ENCODE measurements around the gene SPAG9.

DNA sequence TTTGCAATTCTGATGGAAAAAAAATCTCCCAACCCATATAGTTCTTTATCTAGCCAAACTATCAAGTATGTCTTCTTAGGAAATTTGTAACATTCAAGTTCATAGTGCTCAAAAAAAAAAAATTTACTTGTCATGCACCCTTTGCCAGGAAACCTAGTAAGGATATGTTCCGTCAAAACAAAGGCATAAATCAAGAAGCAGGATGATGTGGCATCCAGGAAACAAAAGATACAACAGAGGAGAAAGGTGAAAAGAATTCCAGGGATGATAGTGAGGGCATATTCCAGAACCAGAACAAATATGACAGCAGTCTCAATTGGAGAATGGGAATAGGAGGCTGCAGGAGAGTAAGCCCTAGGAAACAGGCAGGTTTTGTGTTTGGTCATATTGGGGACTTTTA, 104.6 kb downstream of the SPAG9 start:
- TF ChIP-seq, protein P1, sequence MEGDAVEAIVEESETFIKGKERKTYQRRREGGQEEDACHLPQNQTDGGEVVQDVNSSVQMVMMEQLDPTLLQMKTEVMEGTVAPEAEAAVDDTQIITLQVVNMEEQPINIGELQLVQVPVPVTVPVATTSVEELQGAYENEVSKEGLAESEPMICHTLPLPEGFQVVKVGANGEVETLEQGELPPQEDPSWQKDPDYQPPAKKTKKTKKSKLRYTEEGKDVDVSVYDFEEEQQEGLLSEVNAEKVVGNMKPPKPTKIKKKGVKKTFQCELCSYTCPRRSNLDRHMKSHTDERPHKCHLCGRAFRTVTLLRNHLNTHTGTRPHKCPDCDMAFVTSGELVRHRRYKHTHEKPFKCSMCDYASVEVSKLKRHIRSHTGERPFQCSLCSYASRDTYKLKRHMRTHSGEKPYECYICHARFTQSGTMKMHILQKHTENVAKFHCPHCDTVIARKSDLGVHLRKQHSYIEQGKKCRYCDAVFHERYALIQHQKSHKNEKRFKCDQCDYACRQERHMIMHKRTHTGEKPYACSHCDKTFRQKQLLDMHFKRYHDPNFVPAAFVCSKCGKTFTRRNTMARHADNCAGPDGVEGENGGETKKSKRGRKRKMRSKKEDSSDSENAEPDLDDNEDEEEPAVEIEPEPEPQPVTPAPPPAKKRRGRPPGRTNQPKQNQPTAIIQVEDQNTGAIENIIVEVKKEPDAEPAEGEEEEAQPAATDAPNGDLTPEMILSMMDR (IDR thresholded peaks at IDR 0.05) = no peak
- TF ChIP-seq POLR2A (IDR thresholded peaks at IDR 0.05) = no peak
- TF ChIP-seq POLR2AphosphoS5 (IDR thresholded peaks at IDR 0.05) = no peak

Measured in sigmoid colon (tissue), 4 donors.